Activated naive CD8-positive, alpha-beta T cell treated with anti-CD3 and anti-CD28 coated beads, Interleukin-2, amount 50 U/mL, for 24 hours (primary cell): Measurements from ENCODE around the gene GNAO1.

Experiments
- ATAC-seq: fragments of 150-1000 bp; cut with Tn5 transposase; one replicate; pipeline ENCODE4 v1.10.0; 2021
- DNase-seq: peaks from one replicate; pipeline ENCODE4 v3.0.0; 2021
- H3K27ac Mint-ChIP-seq: one replicate; pipeline ENCODE4 v1.8.0; 2021; ENCODE audit warnings: mild to moderate bottlenecking, mixed read lengths
- H3K27me3 Mint-ChIP-seq: one replicate; pipeline ENCODE4 v1.8.0; 2021; ENCODE audit warnings: mixed read lengths
- H3K36me3 Mint-ChIP-seq: one replicate; pipeline ENCODE4 v1.8.0; 2021; ENCODE audit warnings: low read depth, mixed read lengths
- H3K4me1 Mint-ChIP-seq: one replicate; pipeline ENCODE4 v1.8.0; 2021; ENCODE audit warnings: mixed read lengths
- H3K4me3 Mint-ChIP-seq: one replicate; pipeline ENCODE4 v1.8.0; 2021; ENCODE audit warnings: mild to moderate bottlenecking, moderate library complexity, mixed read lengths
- H3K9me3 Mint-ChIP-seq: one replicate; pipeline ENCODE4 v1.8.0; 2021; ENCODE audit warnings: mixed read lengths

GNAO1 gene

GRCh38 chr16:56357241-56357764 is 166.0 kb downstream of the GNAO1 start:
- Mint-ChIP-seq H3K36me3 (no peaks in the 10 kb centered on the region), H3K27ac (peak overlapping the region; percentile 89), H3K9me3 (no peaks in the 10 kb centered on the region), H3K27me3 (no peaks in the 10 kb centered on the region), H3K4me3 (peak overlapping the region; percentile 77), H3K4me1 (peaks cover 41% of the 10 kb centered on the region)
- ATAC-seq = peak; percentile 48
- no peak for DNase-seq

GRCh38 chr16:56357765-56358322 is 166.6 kb downstream of the GNAO1 start:
- no peak for DNase-seq
- peak overlapping the region; percentile 89 for H3K27ac Mint-ChIP-seq
- H3K36me3 Mint-ChIP-seq = no peaks in the 10 kb centered on the region
- H3K4me3 Mint-ChIP-seq = no peak overlapping the region
- ATAC-seq = no peak
- H3K4me1 Mint-ChIP-seq = peaks cover 41% of the 10 kb centered on the region
- H3K27me3 Mint-ChIP-seq = no peaks in the 10 kb centered on the region
- no peaks in the 10 kb centered on the region for H3K9me3 Mint-ChIP-seq

- H3K4me1 Mint-ChIP-seq = peaks cover 41% of the 10 kb centered on the region
- H3K4me3 Mint-ChIP-seq = no peak overlapping the region
- DNase-seq = no peak
- no peak for ATAC-seq
- no peaks in the 10 kb centered on the region for H3K27me3 Mint-ChIP-seq
- H3K36me3 Mint-ChIP-seq = peaks cover 3% of the 10 kb centered on the region
- H3K27ac Mint-ChIP-seq = no peak overlapping the region
- H3K9me3 Mint-ChIP-seq = no peaks in the 10 kb centered on the region
These were observed 169.1 kb downstream of the GNAO1 start for GRCh38 chr16:56360117-56361008.

GRCh38 chr16:56362057-56362655 is 170.9 kb downstream of the GNAO1 start:
- peak overlapping the region; percentile 46 for H3K27ac Mint-ChIP-seq
- ATAC-seq (no peak), DNase-seq (no peak)
- no peaks in the 10 kb centered on the region for H3K27me3 Mint-ChIP-seq
- H3K9me3 Mint-ChIP-seq = no peaks in the 10 kb centered on the region
- H3K4me1 Mint-ChIP-seq = peaks cover 24% of the 10 kb centered on the region
- H3K36me3 Mint-ChIP-seq = peaks cover 5% of the 10 kb centered on the region
- H3K4me3 Mint-ChIP-seq = no peak overlapping the region

GRCh38 chr16:56362706-56363105 is 171.4 kb downstream of the GNAO1 start:
- H3K9me3 Mint-ChIP-seq = no peaks in the 10 kb centered on the region
- DNase-seq (no peak), ATAC-seq (no peak)
- H3K4me1 Mint-ChIP-seq = peaks cover 18% of the 10 kb centered on the region
- H3K27me3 Mint-ChIP-seq = no peaks in the 10 kb centered on the region
- H3K36me3 Mint-ChIP-seq = peaks cover 8% of the 10 kb centered on the region
- H3K4me3 Mint-ChIP-seq = no peak overlapping the region
- no peak overlapping the region for H3K27ac Mint-ChIP-seq

- DNase-seq (no peak), ATAC-seq (no peak)
- Mint-ChIP-seq H3K4me3 (no peak overlapping the region), H3K9me3 (no peaks in the 10 kb centered on the region), H3K27me3 (no peaks in the 10 kb centered on the region), H3K27ac (no peak overlapping the region), H3K36me3 (peaks cover 8% of the 10 kb centered on the region), H3K4me1 (peaks cover 13% of the 10 kb centered on the region)
These were observed 172.0 kb downstream of the GNAO1 start for GRCh38 chr16:56363181-56363716.

- ATAC-seq (no peak), DNase-seq (no peak)
- peaks cover 9% of the 10 kb centered on the region for H3K4me1 Mint-ChIP-seq
These were observed 172.7 kb downstream of the GNAO1 start for GRCh38 chr16:56363781-56364565.

GRCh38 chr16:56364865-56365264 is 173.6 kb downstream of the GNAO1 start:
- Mint-ChIP-seq H3K4me1 (peaks cover 3% of the 10 kb centered on the region), H3K4me3 (no peak overlapping the region), H3K27me3 (no peaks in the 10 kb centered on the region), H3K27ac (no peak overlapping the region), H3K36me3 (peaks cover 8% of the 10 kb centered on the region), H3K9me3 (no peaks in the 10 kb centered on the region)
- no peak for ATAC-seq
- no peak for DNase-seq

More at GRCh38 chr16:56363781-56364565, 172.7 kb downstream of the GNAO1 start:
- Mint-ChIP-seq H3K27me3 (no peaks in the 10 kb centered on the region), H3K4me3 (no peak overlapping the region), H3K9me3 (no peaks in the 10 kb centered on the region), H3K36me3 (peaks cover 8% of the 10 kb centered on the region), H3K27ac (no peak overlapping the region)

GRCh38 chr16:56365552-56365951 is 174.3 kb downstream of the GNAO1 start:
- no peaks in the 10 kb centered on the region for H3K4me1 Mint-ChIP-seq
- ATAC-seq = no peak
- H3K27me3 Mint-ChIP-seq = no peaks in the 10 kb centered on the region
- peaks cover 8% of the 10 kb centered on the region for H3K36me3 Mint-ChIP-seq
- no peak for DNase-seq
- H3K9me3 Mint-ChIP-seq = no peaks in the 10 kb centered on the region
- H3K27ac Mint-ChIP-seq = no peak overlapping the region
- no peak overlapping the region for H3K4me3 Mint-ChIP-seq

- Mint-ChIP-seq H3K4me3 (no peak overlapping the region), H3K9me3 (no peaks in the 10 kb centered on the region), H3K36me3 (peaks cover 8% of the 10 kb centered on the region), H3K4me1 (peaks cover 5% of the 10 kb centered on the region), H3K27me3 (no peaks in the 10 kb centered on the region), H3K27ac (no peak overlapping the region)
- DNase-seq (no peak), ATAC-seq (no peak)
These were observed 175.7 kb downstream of the GNAO1 start for GRCh38 chr16:56366945-56367344.

- DNase-seq = no peak
- Mint-ChIP-seq H3K36me3 (peaks cover 8% of the 10 kb centered on the region), H3K4me1 (peaks cover 13% of the 10 kb centered on the region), H3K27ac (no peak overlapping the region), H3K27me3 (no peaks in the 10 kb centered on the region), H3K9me3 (no peaks in the 10 kb centered on the region), H3K4me3 (no peak overlapping the region)
- ATAC-seq = no peak
These were observed 176.5 kb downstream of the GNAO1 start for GRCh38 chr16:56367764-56368163.

- no peak for DNase-seq
- H3K4me1 Mint-ChIP-seq = peaks cover 14% of the 10 kb centered on the region
- H3K4me3 Mint-ChIP-seq = no peak overlapping the region
These were observed 177.3 kb downstream of the GNAO1 start for GRCh38 chr16:56368545-56368944.

GRCh38 chr16:56369202-56369601 is 177.9 kb downstream of the GNAO1 start:
- no peak overlapping the region for H3K27ac Mint-ChIP-seq

More at GRCh38 chr16:56368545-56368944, 177.3 kb downstream of the GNAO1 start:
- no peaks in the 10 kb centered on the region for H3K27me3 Mint-ChIP-seq
- H3K27ac Mint-ChIP-seq = no peak overlapping the region
- H3K9me3 Mint-ChIP-seq = no peaks in the 10 kb centered on the region
- peaks cover 5% of the 10 kb centered on the region for H3K36me3 Mint-ChIP-seq
- no peak for ATAC-seq

More at GRCh38 chr16:56369202-56369601, 177.9 kb downstream of the GNAO1 start:
- H3K4me1 Mint-ChIP-seq = peaks cover 14% of the 10 kb centered on the region
- H3K9me3 Mint-ChIP-seq = no peaks in the 10 kb centered on the region
- H3K36me3 Mint-ChIP-seq = peaks cover 8% of the 10 kb centered on the region
- H3K4me3 Mint-ChIP-seq = no peak overlapping the region
- H3K27me3 Mint-ChIP-seq = no peaks in the 10 kb centered on the region
- ATAC-seq (no peak), DNase-seq (no peak)
